Breast epithelium (tissue), 4 donors: Measurements from ENCODE around the gene FAM151B. TPM values are rescaled to one million over a fixed set of nuclear protein-coding genes. Genes with fewer than 3 reads are reported as not detected.

Experiments
- DNase-seq, 2 donors: peaks; one replicate each; pipeline ENCODE4 v3.0.0-alpha.2; 2019; ENCODE audit warnings: low spot score in 2 of 2
- H3K27ac ChIP-seq, 2 donors: fragments of 200-600 bp; sonication (generic) in 1 of 2; one replicate each; pipeline ENCODE4 v1.5.1; 2016 to 2019; ENCODE audit warnings: mild to moderate bottlenecking in 1 of 2
- H3K27me3 ChIP-seq, 2 donors: fragments of 200-600 bp; sonication (generic) in 1 of 2; one replicate each; pipeline versions ENCODE4 v1.5.1 to v1.6.0; 2017 to 2019; ENCODE audit warnings: control low read depth in 1 of 2, mild to moderate bottlenecking in 1 of 2
- H3K36me3 ChIP-seq: fragments of 200-600 bp; one replicate; pipeline ENCODE4 v1.5.1; 2019
- H3K4me1 ChIP-seq, 2 donors: fragments of 200-600 bp; sonication (generic); one replicate each; pipeline ENCODE4 v1.5.1; 2016 to 2019; ENCODE audit warnings: control low read depth in 1 of 2
- H3K4me3 ChIP-seq, 3 donors: fragments of 200-600 bp; sonication (generic); 1 replicate in 2 of 3; 2 replicates in 1 of 3; pipeline ENCODE4 v1.5.1; 2016 to 2019; ENCODE audit warnings: mild to moderate bottlenecking in 3 of 3, moderate library complexity in 2 of 3
- H3K9me3 ChIP-seq, 2 donors: fragments of 200-600 bp; sonication (generic) in 1 of 2; one replicate each; pipeline ENCODE4 v1.5.1; 2016 to 2019; ENCODE audit warnings: control low read depth in 1 of 2
- POLR2A ChIP-seq: fragments of 450-650 bp; IDR thresholded peaks from one replicate; pipeline ENCODE4 v1.6.1; 2016; ENCODE audit warnings: antibody characterized with exemption, mild to moderate bottlenecking, moderate library complexity
- POLR2AphosphoS5 ChIP-seq, 3 donors: sonication (generic); formaldehyde crosslinking; IDR thresholded peaks; one replicate each; pipeline ENCODE4 v1.6.1; 2017; ENCODE audit warnings: antibody characterized with exemption in 3 of 3
- intact Hi-C: fragments of 100-400 bp; cut with DNase I; formaldehyde crosslinking; loops from one replicate; pipeline ENCODE4 v1.15.1; 2023; ENCODE audit warnings: low total_unique reads
- total RNA-seq, 3 donors: library from RNA; depleted of rRNA; stranded (reverse); fragments of >200 nt; gene quantifications; one replicate each; pipeline ENCODE4 v1.1.0, GENCODE V29; 2016
- TF ChIP-seq, protein P1 (sequence below), 3 donors: fragments of 450-650 bp; IDR thresholded peaks; one replicate each; pipeline ENCODE4 v1.5.1; 2016 to 2017; ENCODE audit warnings: antibody characterized with exemption in 3 of 3, mild to moderate bottlenecking in 3 of 3, moderate library complexity in 3 of 3

FAM151B gene
- total RNA-seq, 3 donors from 2014 or later: 2.7 to 7.3 (median 5.2) TPM

DNA sequence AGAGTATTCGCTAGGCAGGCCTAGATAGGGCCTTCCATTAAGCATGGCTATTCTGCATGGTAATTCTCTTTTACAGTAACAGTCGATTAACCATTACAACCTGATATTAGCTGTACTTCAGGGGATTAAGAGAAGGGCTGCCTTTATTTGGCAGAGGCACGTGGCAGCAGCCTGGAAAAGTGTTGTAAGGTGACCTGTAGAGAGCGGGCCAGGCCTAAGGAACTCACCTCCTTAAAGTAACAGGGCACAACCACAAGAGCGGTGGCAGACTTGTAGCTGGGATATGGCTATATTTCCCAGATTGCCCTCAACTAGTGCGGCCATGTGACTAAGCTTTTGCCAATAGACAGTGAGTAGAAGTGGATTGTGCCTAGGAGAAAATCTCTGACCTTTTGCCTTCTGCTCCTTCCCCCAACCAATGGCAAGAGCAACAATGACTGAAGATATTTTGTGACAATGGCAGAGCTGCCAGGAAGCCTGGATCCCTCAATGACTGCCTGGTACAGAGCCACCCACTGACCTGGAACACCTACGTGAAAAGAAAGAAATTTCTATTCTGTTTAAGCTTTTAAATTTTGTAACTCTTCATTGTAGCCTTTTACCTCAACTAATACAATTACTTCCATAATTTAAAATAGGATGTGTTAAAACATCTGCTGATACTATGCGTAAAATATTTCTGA, 101.1 kb downstream of the FAM151B start:
- TF ChIP-seq POLR2A: no peak
- Histone ChIP-seq H3K27ac (no peak overlapping the region), H3K4me3 (no peak overlapping the region), H3K4me1 (no peaks in the 10 kb centered on the region), H3K27me3 (no peaks in the 10 kb centered on the region), H3K9me3 (no peaks in the 10 kb centered on the region), H3K36me3 (no peaks in the 10 kb centered on the region)
- no peak for DNase-seq
- intact Hi-C loops: no loop called here

DNA sequence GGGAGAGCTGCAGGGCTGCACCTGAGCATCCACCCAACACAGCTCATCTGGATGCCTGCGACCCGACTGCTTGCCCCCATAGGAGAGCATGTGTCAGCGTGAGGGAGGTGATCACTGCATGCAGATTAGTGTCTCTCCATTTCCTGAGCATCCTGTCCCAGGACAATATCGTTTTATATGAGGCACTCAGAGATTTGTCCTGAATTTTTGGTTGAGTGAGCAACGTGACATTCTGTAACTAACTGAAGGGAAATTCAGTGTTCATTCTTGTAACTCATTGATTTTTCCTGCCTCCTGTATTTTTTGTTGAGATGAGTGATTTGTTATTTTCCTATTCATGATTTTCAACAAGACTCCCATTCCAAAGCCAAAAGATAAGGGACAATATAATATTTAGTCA, 102.9 kb downstream of the FAM151B start:
- Histone ChIP-seq H3K36me3 (no peaks in the 10 kb centered on the region), H3K4me1 (no peaks in the 10 kb centered on the region), H3K27me3 (no peaks in the 10 kb centered on the region), H3K27ac (no peak overlapping the region), H3K4me3 (no peak overlapping the region), H3K9me3 (no peaks in the 10 kb centered on the region)
- TF ChIP-seq POLR2A: no peak
- no peak for DNase-seq
- intact Hi-C loops: no loop called here

DNA sequence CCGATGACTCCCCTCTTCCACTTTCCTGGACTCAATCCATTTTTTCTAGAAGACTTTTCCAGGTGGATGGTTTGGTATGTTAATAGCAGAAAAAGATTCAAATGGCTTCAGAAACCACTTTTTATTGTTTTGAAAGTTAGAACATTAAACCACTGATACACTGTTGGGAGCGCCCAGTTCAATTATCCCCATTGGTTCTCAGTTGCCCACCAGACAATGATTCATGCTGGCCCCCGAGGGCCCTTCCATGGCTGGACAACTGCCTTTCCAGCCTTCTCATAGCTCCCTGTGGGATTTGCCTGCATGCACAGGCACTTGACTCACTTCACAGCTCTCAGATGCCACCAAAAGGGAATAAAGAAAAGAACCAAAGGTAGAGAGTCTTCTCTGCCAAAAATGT, 103.5 kb downstream of the FAM151B start:
- Histone ChIP-seq H3K4me3 (no peak overlapping the region), H3K9me3 (no peaks in the 10 kb centered on the region), H3K36me3 (no peaks in the 10 kb centered on the region), H3K27me3 (no peaks in the 10 kb centered on the region), H3K4me1 (no peaks in the 10 kb centered on the region), H3K27ac (no peak overlapping the region)
- no peak for DNase-seq
- intact Hi-C loops: no loop called here
- TF ChIP-seq POLR2A (no peak), POLR2AphosphoS5 (IDR thresholded peaks at IDR 0.05) (no peak)
- TF ChIP-seq, protein P1, sequence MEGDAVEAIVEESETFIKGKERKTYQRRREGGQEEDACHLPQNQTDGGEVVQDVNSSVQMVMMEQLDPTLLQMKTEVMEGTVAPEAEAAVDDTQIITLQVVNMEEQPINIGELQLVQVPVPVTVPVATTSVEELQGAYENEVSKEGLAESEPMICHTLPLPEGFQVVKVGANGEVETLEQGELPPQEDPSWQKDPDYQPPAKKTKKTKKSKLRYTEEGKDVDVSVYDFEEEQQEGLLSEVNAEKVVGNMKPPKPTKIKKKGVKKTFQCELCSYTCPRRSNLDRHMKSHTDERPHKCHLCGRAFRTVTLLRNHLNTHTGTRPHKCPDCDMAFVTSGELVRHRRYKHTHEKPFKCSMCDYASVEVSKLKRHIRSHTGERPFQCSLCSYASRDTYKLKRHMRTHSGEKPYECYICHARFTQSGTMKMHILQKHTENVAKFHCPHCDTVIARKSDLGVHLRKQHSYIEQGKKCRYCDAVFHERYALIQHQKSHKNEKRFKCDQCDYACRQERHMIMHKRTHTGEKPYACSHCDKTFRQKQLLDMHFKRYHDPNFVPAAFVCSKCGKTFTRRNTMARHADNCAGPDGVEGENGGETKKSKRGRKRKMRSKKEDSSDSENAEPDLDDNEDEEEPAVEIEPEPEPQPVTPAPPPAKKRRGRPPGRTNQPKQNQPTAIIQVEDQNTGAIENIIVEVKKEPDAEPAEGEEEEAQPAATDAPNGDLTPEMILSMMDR (IDR thresholded peaks at IDR 0.05): no peak

DNA sequence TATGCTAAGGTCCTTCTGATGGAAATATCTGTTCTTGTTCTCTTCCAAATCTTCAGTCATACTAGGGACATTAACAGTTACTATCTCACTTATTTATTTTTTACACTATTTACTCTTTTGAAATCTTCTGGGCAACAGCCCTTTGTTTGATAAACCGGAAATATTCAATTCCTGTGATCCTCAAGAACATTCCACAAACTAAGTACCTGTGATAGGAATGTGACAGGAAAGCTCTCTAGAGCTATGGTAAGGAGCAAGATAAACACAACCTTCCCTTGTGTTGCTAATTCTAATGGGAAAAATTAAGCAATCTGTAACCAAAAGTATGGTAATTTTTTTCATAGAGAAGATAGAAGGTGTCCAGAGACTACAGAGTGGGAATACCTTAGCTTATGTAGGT, 104.2 kb downstream of the FAM151B start:
- no peak for DNase-seq
- TF ChIP-seq, protein P1 (IDR thresholded peaks at IDR 0.05): no peak
- TF ChIP-seq POLR2AphosphoS5 (IDR thresholded peaks at IDR 0.05) (no peak), POLR2A (no peak)
- H3K27me3 ChIP-seq: no peaks in the 10 kb centered on the region
- no peaks in the 10 kb centered on the region for H3K9me3 ChIP-seq
- no peaks in the 10 kb centered on the region for H3K4me1 ChIP-seq
- no peak overlapping the region for H3K4me3 ChIP-seq
- H3K36me3 ChIP-seq: no peaks in the 10 kb centered on the region
- intact Hi-C loops: no loop called here
- no peak overlapping the region for H3K27ac ChIP-seq

Other genes starting within 250 kb of the FAM151B start
- gene SERINC5, start 232.1 kb upstream of the FAM151B start, total RNA-seq: 10 to 100 TPM; 12.6 to 32.9 (median 28.5) TPM
- gene SPZ1, start 168.1 kb upstream of the FAM151B start, total RNA-seq: not detected
- 10 to 100 TPM; 28.0 to 61.9 (median 50.5) TPM for gene ZFYVE16, start 80.0 kb upstream of the FAM151B start, total RNA-seq
- not detected for gene ANKRD34B, start 82.2 kb downstream of the FAM151B start, total RNA-seq
- 10 to 100 TPM; 20.0 to 21.4 (median 21.3) TPM for gene MSH3, start 166.6 kb downstream of the FAM151B start, total RNA-seq
- 10 to 100 TPM in 2 of 3 donors, 1 to 10 TPM in 1; 6.9 to 22.4 (median 10.8) TPM for gene DHFR, start 166.9 kb downstream of the FAM151B start, total RNA-seq